Activated effector memory CD4-positive, alpha-beta T cell treated with Interleukin-2 at 50 U/mL for 16 hours (primary cell): ENCODE data around the gene LEAP2.

Source experiments
- DNase-seq: peaks from one replicate; pipeline ENCODE4 v3.0.0-alpha.2; 2020

LEAP2 gene, protein sequence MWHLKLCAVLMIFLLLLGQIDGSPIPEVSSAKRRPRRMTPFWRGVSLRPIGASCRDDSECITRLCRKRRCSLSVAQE

GRCh38 chr5:132873119-132873929 lies at the start of gene LEAP2:
LEAP2 (plus strand) TSS chr5:132873668; CDS start chr5:132873695, 27 bp downstream.
- DNase-seq = no peak

GRCh38 chr5:132824426-132824825 lies 49.0 kb upstream of the LEAP2 start:
- no peak for DNase-seq

- DNase-seq = no peak
Observed at GRCh38 chr5:132825033-132825833, 48.2 kb upstream of the LEAP2 start.

- DNase-seq = no peak
Observed at GRCh38 chr5:132825834-132826391, 47.6 kb upstream of the LEAP2 start.

GRCh38 chr5:132826424-132827082 lies 46.9 kb upstream of the LEAP2 start:
- DNase-seq = no peak

GRCh38 chr5:132827943-132828673 lies 45.4 kb upstream of the LEAP2 start:
- DNase-seq = no peak

- DNase-seq = no peak
Observed at GRCh38 chr5:132828846-132829494, 44.5 kb upstream of the LEAP2 start.

GRCh38 chr5:132829742-132830435 lies 43.6 kb upstream of the LEAP2 start:
- DNase-seq = peak; percentile 58

GRCh38 chr5:132830436-132831094 lies 42.9 kb upstream of the LEAP2 start, which contains the start of gene SHROOM1:
SHROOM1 (minus strand) TSS chr5:132830647; CDS start chr5:132826140, 4,507 bp downstream.
- DNase-seq = no peak

DNA sequence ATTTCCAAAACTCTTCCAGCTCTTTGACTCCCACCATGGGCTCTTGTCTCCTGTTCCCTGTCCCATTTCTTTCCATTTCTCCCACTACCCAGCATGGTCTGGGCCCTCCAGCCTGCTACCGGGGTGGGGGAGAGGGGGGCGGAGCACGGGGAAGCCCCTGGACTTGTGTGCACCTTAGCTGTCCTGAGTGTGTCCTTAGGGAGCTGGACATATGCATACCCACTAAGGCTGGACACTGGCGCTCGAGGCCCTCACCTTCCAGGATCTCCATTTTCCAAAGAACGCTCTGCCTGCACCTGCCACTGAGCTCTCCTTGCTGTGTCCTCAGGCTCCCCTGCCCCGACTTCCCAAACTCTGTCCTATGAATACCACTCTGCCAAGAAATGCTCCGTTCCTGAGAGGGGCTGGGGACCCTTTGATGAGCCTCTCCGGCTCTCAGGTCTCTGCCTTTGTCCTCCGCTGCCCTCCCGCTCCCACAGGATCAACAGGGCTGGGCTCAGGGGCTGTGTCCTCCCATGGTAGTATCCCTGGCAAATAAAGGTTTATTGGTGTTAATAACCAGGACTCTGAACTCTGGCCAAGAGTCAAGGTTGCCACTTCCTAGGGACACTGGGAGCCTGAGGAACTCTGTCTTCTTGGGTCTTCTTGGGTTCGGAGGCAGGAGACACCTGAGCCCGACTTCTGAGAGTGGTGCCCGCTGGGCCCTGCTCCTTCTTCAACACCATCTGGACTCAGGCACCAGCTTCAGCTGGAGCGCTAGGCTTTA lies 42.2 kb upstream of the LEAP2 start:
- DNase-seq = no peak

- no peak for DNase-seq
Observed at GRCh38 chr5:132832612-132833011, 40.9 kb upstream of the LEAP2 start.

GRCh38 chr5:132834057-132834456 lies 39.4 kb upstream of the LEAP2 start:
- DNase-seq = no peak

- no peak for DNase-seq
Observed at GRCh38 chr5:132836852-132837251, 36.6 kb upstream of the LEAP2 start.

DNA sequence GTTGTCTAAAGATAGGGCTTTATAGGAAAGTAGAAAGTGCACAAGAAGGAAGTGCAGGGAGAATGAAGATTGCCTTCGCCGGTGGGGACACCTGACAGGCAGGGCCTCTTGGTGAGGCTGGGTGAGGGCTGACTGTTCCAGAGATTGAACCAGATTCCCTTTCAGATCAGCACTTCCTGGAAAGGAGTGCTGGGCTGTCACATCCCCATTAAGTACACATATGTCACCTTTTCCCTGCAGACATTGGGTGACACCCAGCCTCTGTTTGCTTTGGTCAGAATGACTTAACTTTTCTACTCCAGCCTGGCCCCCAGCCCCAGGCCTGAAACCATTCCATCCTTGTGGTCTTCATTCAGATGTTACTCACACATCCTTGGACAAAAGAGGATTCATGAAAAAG lies 35.6 kb upstream of the LEAP2 start:
- DNase-seq = no peak

DNA sequence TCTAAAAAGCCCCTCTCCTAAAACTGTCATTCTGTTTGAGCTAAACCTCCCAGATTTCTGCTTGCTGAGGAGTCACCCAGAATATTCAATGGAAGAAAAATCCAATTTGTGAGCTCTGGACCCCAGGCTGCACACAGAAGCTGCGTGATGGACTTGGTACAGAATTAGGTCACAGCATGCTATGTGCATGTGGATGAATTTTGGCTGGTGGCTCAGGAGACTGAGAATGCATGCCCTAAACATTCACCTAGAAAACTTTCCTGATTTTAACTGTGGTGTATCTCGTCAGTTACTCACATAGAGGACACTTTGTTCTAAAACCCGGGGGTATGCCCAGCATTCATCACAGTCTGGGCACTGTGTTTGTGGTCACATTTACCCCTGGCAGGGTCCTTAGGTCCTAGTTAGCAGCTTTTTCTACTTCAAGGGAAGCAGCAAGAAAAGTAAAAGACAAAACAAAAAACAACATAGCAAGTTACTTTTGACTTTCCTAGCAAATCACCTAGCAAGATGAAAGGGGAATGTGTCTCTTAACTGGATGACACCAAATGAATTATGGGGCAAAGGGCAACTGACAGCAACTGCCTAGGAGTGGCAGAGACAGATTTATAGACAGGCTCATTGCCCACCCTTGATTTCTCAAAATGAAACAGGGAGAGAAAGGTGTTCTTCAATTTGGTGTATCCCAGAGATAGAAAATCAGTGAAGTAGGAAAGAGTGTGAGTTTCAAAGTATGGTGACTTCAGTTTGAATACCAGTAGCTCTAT lies 34.8 kb upstream of the LEAP2 start:
- DNase-seq = no peak

DNA sequence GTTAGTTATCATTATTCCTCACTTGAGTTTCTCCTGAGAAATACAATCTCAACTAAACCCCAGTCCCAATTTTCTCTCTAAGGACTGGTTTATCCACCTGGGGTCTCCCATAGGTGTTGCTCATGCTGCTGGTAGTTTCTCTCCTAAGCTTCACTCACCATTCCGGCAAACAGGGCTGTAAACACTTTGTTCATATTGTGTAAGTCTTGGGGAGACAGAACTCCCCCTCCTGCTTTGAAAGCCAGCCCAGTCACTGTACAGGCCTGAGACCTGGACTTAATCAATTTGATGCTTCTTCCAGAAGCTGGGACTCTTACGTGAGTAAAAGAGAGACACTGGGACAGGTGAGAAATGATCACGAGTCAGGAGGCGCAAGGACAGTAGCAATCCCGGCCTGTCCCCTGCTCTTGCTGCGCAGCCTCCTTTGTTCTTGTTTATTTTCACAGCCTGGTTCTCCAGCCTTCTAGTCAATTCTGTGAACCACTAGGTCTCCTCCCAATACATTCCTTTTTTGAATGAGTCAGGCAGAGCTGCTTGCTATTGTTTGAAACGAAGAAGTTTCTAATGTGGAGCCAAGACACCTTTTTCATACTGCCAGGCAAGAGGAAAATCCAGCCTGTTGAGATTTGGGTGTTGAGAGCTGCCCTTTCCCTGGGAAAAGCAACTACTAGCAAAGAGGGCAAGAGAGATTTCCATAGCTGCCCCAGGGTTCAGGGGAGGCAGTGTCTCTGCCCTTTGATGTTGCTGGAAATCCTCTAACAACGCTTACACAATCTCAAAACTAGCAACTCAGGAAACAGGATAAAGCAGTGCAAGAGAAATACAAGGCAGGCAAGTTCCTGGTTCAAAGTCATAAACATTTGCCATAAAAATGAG lies 33.8 kb upstream of the LEAP2 start:
- no peak for DNase-seq

DNA sequence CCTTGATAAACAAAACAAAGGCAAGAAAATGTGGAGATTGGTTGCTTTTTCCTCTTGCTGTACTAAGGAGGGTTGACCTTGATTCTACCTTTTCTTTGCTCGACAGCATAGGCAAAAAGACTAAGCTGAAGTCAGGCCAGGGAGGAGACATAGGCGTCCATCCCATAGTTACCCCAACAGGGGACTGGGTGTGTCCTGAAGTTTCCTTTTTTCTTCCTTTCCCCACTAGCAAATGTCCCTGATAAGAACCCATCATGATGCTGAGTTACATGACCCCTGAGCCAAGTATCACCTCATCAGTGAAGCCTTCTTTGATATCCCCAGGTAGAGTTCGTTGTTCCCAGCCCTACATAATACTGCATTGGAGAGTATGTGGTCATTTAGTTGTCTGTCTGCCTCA lies 33.2 kb upstream of the LEAP2 start:
- DNase-seq = no peak

- no peak for DNase-seq
Observed at GRCh38 chr5:132840896-132841295, 32.6 kb upstream of the LEAP2 start.
